Ectodermal cell (in vitro differentiated cells): ENCODE data around the gene ACSF2.

Experiments used
- H3K27ac ChIP-seq: 2 replicates; pipeline ENCODE4 v1.7.0; 2013; ENCODE audit warnings: mild to moderate bottlenecking, low read depth, low read length; ENCODE audit not compliant: insufficient read depth, poor library complexity, severe bottlenecking
- H3K27me3 ChIP-seq: 2 replicates; pipeline ENCODE4 v1.7.0; 2013; ENCODE audit warnings: mild to moderate bottlenecking, low read length; ENCODE audit not compliant: insufficient read depth, control insufficient read depth, poor library complexity, severe bottlenecking
- H3K36me3 ChIP-seq: one replicate; pipeline ENCODE4 v1.7.0; 2013; ENCODE audit warnings: low read length; ENCODE audit not compliant: control insufficient read depth, insufficient read depth
- H3K4me1 ChIP-seq: one replicate; pipeline ENCODE4 v1.7.0; 2013; ENCODE audit warnings: low read length; ENCODE audit not compliant: control insufficient read depth, insufficient read depth
- H3K4me3 ChIP-seq: 2 replicates; pipeline ENCODE4 v1.7.0; 2013; ENCODE audit warnings: low read depth, low read length, control low read depth; ENCODE audit not compliant: insufficient read depth
- H3K9me3 ChIP-seq: 2 replicates; pipeline ENCODE4 v1.7.0; 2013; ENCODE audit warnings: mild to moderate bottlenecking, low read length, moderate library complexity; ENCODE audit not compliant: control insufficient read depth
- WGBS, 2 experiments: methylation state at CpG; one replicate each; pipeline ENCODE4 v1.1.7; 2013; ENCODE audit warnings: missing lambda C conversion rate in 2 of 2; 5-methylcytosine and 5-hydroxymethylcytosine counted together

The ACSF2 gene

DNA sequence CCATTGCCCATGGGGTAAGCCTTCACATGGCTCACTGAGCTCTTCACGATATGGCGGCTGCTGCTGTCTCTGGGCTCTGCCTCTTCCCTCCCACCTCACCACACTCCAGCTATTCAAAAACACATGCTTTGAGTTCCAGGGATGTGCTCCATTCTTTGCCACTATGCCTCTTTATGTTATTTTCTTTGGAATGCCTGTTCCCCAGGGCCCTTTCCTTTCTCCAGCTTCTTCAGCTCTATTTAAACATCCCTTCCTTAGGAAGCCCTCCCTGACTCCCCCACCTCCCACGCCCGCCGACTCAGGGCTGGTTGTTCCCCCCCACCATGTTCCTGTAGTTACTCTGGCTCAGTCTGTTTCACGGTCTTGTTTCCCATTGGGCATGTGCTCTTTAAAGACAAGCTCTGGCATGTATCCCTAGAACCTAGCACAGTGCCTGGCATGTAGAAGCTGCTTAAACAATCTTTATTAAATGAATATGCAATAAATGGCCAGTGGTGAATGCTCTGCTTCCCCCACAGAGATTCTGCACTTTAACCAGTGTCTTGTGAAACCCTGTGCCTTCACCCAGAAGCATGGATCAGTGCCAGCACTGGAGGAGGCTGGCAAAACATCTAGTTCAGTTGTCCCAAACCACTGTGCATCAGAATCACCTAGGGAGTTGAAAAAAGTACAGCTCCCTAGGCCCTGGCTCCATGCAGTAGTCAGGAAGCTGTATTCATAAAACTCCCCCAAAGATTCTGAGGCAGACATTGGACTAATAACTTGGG is 89.1 kb downstream of the ACSF2 start:
- peak overlapping the region; percentile 36 for H3K27ac ChIP-seq
- WGBS, 2 experiments: 36 to 52% methylated on average over 6 of the region's 6 CpGs
- H3K27me3 ChIP-seq: no peaks in the 10 kb centered on the region
- no peak overlapping the region for H3K4me3 ChIP-seq
- H3K9me3 ChIP-seq: no peaks in the 10 kb centered on the region
- peaks cover 38% of the 10 kb centered on the region for H3K4me1 ChIP-seq
- H3K36me3 ChIP-seq: no peaks in the 10 kb centered on the region

GRCh38 chr17:50517011-50517410 is 91.0 kb downstream of the ACSF2 start:
- H3K9me3 ChIP-seq: no peaks in the 10 kb centered on the region
- H3K27ac ChIP-seq: no peak overlapping the region
- no peak overlapping the region for H3K4me3 ChIP-seq
- WGBS, 2 experiments: 90 to 93% methylated on average over 4 of the region's 4 CpGs
- no peaks in the 10 kb centered on the region for H3K27me3 ChIP-seq
- no peaks in the 10 kb centered on the region for H3K36me3 ChIP-seq
- peaks cover 27% of the 10 kb centered on the region for H3K4me1 ChIP-seq

DNA sequence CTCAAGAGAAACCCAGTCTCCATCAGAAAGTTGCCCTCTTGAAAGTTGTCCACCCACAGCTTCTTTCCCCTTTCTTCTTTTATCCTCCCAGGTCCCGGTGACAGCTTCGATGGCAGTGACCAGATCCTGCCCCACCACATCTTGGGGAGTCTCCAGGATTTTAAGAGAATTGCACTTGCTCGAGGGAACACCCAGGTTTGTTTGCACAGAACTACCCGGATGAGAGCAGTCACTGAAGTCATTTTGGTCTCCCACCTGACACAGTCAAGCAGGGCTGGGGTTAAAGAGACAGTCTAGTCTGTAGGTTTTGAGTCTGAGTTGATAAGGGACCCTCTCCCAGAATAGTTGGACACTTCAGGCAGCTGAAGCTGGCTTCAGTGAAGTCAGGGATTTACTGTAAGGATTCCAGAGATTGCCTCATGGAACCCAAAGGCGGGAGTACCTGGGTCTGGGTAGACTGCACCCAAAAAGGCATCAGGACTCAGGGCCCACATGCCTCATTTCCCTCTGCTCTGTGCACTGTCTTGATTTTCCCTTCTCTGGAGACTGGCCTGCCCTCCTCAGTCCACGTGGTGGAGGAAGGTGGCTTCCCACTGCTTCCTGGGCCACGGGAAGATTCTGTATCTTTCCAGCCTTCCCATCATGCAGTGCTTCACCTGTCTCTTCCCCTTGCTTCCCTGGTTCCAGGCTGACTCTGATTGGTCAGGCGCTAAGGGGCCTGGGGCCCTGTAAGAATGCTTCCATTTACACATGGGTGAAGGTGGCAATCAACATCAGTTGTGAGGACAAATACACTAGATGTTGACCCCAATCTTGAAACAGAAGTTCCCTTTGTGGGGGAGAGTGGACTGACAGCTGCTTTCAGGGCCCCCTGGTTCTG is 91.7 kb downstream of the ACSF2 start:
- H3K27me3 ChIP-seq: no peaks in the 10 kb centered on the region
- peaks cover 27% of the 10 kb centered on the region for H3K4me1 ChIP-seq
- H3K27ac ChIP-seq: no peak overlapping the region
- H3K36me3 ChIP-seq: no peaks in the 10 kb centered on the region
- no peak overlapping the region for H3K4me3 ChIP-seq
- H3K9me3 ChIP-seq: no peaks in the 10 kb centered on the region
- 85 to 89% methylated on average over 8 of the region's 8 CpGs for WGBS, 2 experiments

DNA sequence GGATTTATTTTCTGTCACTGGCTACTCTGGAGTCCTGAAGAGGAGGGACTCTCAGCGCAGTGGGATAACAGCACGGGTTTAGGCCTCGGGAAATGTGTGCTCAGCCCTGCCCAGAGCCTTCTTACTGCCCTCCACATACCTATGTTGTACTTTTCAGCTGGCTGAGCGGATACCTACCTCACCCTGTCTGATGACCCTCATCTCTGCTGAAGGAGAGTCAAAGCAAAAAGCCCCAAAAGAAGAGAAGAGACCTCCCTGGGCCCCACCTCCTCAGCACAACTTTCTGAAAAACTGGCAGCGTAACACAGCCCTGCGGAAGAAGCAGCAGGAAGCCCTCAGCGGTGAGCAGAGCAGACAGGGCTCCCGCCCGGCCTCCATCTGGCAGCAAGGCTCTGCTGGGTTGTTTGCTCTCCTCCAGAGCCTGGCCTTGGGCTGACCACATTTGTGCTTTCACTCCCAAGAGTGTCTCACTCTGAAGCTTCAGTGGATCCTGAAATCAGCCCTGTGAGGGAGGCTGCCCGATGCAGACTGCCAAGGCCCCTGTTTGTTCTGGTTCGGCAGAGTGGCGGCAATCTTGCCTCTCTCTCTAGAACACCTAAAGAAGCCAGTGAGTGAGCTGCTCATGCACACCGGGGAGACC is 92.5 kb downstream of the ACSF2 start:
- no peak overlapping the region for H3K4me3 ChIP-seq
- 78 to 80% methylated on average over 13 of the region's 13 CpGs for WGBS, 2 experiments
- no peaks in the 10 kb centered on the region for H3K36me3 ChIP-seq
- H3K4me1 ChIP-seq: peaks cover 27% of the 10 kb centered on the region
- H3K27me3 ChIP-seq: no peaks in the 10 kb centered on the region
- no peaks in the 10 kb centered on the region for H3K9me3 ChIP-seq
- H3K27ac ChIP-seq: no peak overlapping the region

GRCh38 chr17:50519141-50519834 is 93.3 kb downstream of the ACSF2 start:
- H3K9me3 ChIP-seq: no peaks in the 10 kb centered on the region
- H3K36me3 ChIP-seq: no peaks in the 10 kb centered on the region
- no peak overlapping the region for H3K4me3 ChIP-seq
- no peak overlapping the region for H3K27ac ChIP-seq
- peaks cover 21% of the 10 kb centered on the region for H3K4me1 ChIP-seq
- H3K27me3 ChIP-seq: no peaks in the 10 kb centered on the region
- WGBS, 2 experiments: 92 to 96% methylated on average over 7 to 8 of the region's 8 CpGs

DNA sequence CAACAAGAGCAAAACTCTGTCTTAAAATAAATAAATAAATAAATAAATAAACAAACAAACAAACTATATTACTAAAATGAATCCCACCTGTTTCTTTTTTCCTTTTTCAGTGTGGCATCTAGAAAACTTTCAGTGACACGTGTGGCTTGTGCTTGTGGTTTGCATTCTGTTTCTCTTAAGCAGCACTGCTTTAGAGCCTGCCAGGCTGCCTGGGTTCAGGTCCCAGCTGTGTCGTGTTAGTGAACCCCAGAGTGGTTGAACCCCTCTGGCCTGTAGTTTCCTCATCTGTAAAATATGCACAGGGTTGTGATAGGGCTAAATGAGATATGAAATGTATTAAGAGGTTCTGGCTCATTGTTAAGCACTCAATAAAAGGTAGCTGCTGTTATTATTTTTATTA is 94.5 kb downstream of the ACSF2 start:
- no peaks in the 10 kb centered on the region for H3K36me3 ChIP-seq
- H3K4me3 ChIP-seq: no peak overlapping the region
- H3K4me1 ChIP-seq: peaks cover 9% of the 10 kb centered on the region
- H3K9me3 ChIP-seq: no peaks in the 10 kb centered on the region
- 93 to 94% methylated on average over 2 of the region's 2 CpGs for WGBS, 2 experiments
- H3K27me3 ChIP-seq: no peaks in the 10 kb centered on the region
- H3K27ac ChIP-seq: no peak overlapping the region

- Histone ChIP-seq H3K27me3 (no peaks in the 10 kb centered on the region), H3K36me3 (no peaks in the 10 kb centered on the region), H3K9me3 (no peaks in the 10 kb centered on the region), H3K27ac (no peak overlapping the region), H3K4me1 (peaks cover 8% of the 10 kb centered on the region), H3K4me3 (no peak overlapping the region)
- WGBS, 2 experiments: 88 to 91% methylated on average over 2 of the region's 2 CpGs
Measured at GRCh38 chr17:50521514-50521913, 95.5 kb downstream of the ACSF2 start.

GRCh38 chr17:50522766-50523165 is 96.7 kb downstream of the ACSF2 start:
- WGBS, 2 experiments: 95 to 96% methylated on average over 10 of the region's 10 CpGs
- peaks cover 8% of the 10 kb centered on the region for H3K4me1 ChIP-seq
- no peaks in the 10 kb centered on the region for H3K9me3 ChIP-seq
- no peak overlapping the region for H3K4me3 ChIP-seq
- H3K27me3 ChIP-seq: no peaks in the 10 kb centered on the region
- H3K27ac ChIP-seq: no peak overlapping the region
- H3K36me3 ChIP-seq: no peaks in the 10 kb centered on the region

DNA sequence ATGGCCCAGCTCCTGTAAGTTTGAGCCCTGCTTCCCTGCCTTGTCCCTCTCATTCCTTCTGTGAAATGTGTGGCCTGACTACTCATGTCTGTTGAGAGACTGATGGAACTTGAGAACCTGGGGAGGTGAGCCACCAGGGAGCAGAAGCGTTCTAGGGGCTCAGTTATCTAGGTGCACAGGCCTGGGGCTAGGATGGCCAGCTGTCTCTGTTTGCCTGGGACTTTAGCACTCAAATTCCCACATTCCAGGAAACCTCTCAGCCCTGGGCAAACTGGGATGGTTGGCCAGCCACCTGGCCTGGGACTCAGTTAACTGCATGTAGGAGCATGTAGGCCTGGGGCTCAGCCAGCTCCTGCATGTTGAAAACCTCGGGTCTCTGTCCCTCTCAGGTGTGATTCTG is 97.2 kb downstream of the ACSF2 start:
- no peaks in the 10 kb centered on the region for H3K9me3 ChIP-seq
- no peaks in the 10 kb centered on the region for H3K36me3 ChIP-seq
- H3K4me3 ChIP-seq: no peak overlapping the region
- peaks cover 8% of the 10 kb centered on the region for H3K4me1 ChIP-seq
- 93 to 95% methylated on average over 2 of the region's 2 CpGs for WGBS, 2 experiments
- H3K27me3 ChIP-seq: no peaks in the 10 kb centered on the region
- no peak overlapping the region for H3K27ac ChIP-seq
